Mononuclear cell (primary cell): ENCODE data around the gene CDYL2. TPM values are rescaled to one million over a fixed set of nuclear protein-coding genes. Genes with fewer than 3 reads are reported as not detected.

Experiments
- H3K27me3 ChIP-seq: 2 replicates; pipeline ENCODE4 v1.6.0; 2011; ENCODE audit warnings: low read length, control low read depth; ENCODE audit not compliant: insufficient read depth
- H3K4me1 ChIP-seq: 2 replicates; pipeline ENCODE4 v1.5.1; 2011; ENCODE audit warnings: mild to moderate bottlenecking, low read length, control low read depth; ENCODE audit not compliant: insufficient read depth
- H3K4me3 ChIP-seq: 2 replicates; pipeline ENCODE4 v1.5.1; 2011; ENCODE audit warnings: mild to moderate bottlenecking, low read length, moderate library complexity
- H3K9me3 ChIP-seq: 2 replicates; pipeline ENCODE4 v1.5.1; 2011; ENCODE audit warnings: low read depth, mild to moderate bottlenecking, control low read depth, low read length
- total RNA-seq: library from RNA; depleted of rRNA; stranded (reverse); fragments of >200 nt; gene quantifications from one replicate; pipeline ENCODE4 v1.2.3, GENCODE V29; 2012

Gene CDYL2
- total RNA-seq, 1 donor: 8.2 TPM

DNA sequence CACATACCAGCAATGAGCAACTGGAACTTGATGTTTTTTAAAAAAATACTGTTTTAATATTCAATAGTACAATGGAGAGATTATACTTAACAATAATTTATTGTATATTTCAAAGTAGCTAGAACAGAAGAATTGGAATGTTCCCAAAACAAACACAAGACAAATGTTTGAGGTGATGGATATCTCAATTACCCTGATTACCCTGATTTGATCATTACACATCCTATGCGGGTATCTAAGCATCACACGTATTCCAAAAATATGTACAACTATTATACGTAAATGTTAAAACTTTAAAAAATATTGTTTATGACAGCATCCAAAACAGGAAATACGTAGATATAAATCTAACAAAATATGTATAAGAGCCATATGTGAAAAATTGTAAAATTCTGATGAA lies 166.8 kb downstream of the CDYL2 start:
- Histone ChIP-seq H3K9me3 (no peaks in the 10 kb centered on the region), H3K4me3 (no peak overlapping the region), H3K4me1 (no peaks in the 10 kb centered on the region), H3K27me3 (no peaks in the 10 kb centered on the region)

DNA sequence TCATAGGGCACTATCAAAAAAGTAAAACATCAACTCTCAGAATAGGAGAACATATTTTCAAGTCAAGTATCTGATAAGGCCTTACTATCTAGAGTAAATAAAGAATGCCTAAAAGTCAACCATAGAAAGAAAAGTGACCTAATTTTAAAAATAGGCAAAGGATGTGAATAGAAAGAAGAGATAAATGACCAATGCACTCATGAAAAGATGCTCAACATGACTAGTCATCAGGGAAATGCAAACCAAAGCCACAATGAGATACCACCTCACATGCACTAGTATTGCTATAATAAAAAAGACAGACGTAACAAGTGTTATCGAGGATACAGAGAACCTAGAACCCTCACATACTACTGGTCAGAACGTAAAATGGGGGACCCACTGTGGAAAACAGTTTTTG lies 172.8 kb downstream of the CDYL2 start:
- Histone ChIP-seq H3K27me3 (no peaks in the 10 kb centered on the region), H3K4me3 (no peak overlapping the region), H3K9me3 (no peaks in the 10 kb centered on the region), H3K4me1 (no peaks in the 10 kb centered on the region)

DNA sequence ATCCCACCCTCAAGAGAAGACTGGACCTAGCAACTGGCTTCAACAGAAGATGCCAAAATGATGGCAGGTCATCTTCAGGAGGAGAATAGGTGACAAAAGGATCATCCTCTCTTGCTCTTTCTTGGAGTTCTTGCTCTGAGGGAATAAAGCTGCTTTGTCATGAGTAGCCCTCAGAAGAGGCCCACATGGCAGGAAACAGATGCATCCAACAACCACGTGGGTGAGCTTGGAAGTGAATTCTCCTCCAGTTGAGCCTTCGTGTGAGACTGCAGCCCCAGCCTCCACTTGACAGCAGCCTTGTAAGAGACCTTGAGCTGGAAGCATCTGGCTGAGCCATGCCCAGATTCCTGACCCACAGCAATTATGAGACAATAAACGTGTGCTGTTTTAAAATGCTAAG lies 176.1 kb downstream of the CDYL2 start:
- no peaks in the 10 kb centered on the region for H3K4me1 ChIP-seq
- no peaks in the 10 kb centered on the region for H3K27me3 ChIP-seq
- H3K4me3 ChIP-seq: no peak overlapping the region
- peaks cover 5% of the 10 kb centered on the region for H3K9me3 ChIP-seq

DNA sequence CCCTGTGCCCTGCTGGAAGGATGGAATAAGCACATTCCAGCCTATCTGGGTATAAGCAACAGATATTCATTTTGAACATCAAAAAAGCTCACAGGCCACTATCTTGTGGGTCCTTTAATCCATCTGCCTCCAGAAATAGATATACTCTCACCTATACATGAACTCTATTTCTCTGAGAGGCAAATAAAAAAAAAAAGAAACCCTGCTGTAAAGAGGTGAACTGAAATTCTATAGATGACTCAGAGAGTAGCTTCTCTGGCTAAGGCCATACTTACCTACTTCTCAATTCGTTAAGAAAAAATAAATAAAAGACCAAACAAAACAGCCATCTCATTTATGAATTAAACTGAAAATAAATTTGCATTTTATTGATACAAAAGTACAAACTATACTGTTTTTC lies 177.3 kb downstream of the CDYL2 start:
- H3K9me3 ChIP-seq: peaks cover 5% of the 10 kb centered on the region

DNA sequence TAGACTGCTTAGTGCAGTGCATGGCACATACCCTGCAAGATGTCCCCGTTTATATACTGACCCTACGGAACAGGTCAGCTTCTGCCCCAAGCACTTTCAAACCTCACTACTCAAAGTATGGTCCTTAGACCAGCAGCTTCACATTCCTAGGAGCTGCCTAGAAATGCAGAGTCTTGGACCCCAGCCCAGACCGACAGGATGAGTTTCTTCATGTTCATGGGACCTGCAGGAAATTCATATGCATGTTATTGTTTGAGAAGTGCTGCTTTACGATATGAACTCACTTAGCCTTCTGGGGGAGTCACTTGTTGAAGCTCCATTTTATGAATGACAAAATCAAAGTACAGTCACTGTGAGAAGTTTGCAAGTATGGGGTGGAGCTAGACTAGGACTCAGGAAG lies 181.0 kb downstream of the CDYL2 start:
- H3K27me3 ChIP-seq: no peaks in the 10 kb centered on the region
- no peaks in the 10 kb centered on the region for H3K4me1 ChIP-seq
- H3K4me3 ChIP-seq: no peak overlapping the region
- H3K9me3 ChIP-seq: peaks cover 5% of the 10 kb centered on the region

More for the DNA sequence above, 177.3 kb downstream of the CDYL2 start:
- Histone ChIP-seq H3K4me1 (no peaks in the 10 kb centered on the region), H3K27me3 (no peaks in the 10 kb centered on the region), H3K4me3 (no peak overlapping the region)

DNA sequence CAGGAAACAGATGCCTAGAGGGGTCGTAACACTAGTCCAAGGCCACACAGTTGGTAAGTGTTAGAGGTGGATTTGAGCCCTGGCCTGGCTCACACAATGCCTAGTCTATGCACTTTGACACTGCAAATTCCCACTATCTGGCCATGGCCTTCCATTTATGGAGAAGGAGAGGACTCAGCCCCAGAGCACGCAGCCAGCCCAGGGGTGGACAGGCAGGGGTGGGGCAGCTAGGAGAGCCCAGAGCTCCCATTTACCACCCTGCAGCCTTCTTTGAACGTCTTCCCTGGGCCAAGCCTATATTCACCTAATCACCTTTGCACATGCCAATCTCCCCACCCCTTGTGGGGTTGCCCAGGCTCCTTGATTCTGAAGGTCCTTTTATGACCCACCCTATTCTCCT lies 182.4 kb downstream of the CDYL2 start:
- Histone ChIP-seq H3K4me1 (no peaks in the 10 kb centered on the region), H3K27me3 (no peaks in the 10 kb centered on the region), H3K9me3 (peaks cover 5% of the 10 kb centered on the region), H3K4me3 (no peak overlapping the region)

DNA sequence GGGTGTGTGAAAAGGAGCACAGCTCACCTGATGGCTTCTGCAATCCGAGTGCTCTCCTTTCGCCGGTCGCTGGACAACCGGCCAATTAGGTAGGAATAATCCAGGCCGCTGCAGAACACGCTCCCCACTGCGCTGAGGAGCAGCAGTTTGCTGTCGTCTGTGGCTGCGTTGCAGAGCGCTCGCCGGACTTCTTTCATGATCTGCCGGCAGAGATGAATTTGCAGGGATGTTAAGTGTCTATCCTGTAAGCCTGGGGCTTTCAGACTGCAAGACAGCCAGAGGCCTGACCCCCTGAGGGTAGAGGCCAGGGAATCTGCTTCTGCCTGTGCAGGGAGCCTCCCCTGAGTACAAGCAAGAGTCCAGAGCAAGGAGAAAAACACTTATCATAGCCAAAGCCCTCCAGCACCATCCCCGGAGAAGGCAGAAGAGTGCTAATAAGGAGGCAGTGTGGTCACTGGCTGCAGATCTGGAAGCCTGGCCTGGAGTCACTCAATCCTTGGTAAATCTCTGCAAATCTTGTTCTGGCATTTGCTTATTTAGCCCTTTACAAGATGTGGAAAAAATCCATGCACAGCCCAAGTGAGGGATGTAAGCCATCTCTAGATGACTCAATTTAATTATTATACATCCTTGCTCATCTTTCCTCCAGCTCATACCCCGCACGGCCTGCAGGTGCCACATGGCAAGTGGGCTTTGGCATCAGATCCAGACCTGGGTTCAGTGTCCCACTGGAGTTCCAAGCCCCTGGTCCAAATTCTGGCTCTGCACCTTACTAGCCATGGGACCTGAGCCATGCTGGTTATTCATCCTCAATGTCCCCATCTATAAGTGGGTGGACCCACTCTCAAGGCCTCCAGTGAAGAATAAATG lies 183.4 kb downstream of the CDYL2 start:
- H3K4me3 ChIP-seq: no peak overlapping the region
- H3K4me1 ChIP-seq: no peaks in the 10 kb centered on the region
- no peaks in the 10 kb centered on the region for H3K27me3 ChIP-seq
- peaks cover 5% of the 10 kb centered on the region for H3K9me3 ChIP-seq

DNA sequence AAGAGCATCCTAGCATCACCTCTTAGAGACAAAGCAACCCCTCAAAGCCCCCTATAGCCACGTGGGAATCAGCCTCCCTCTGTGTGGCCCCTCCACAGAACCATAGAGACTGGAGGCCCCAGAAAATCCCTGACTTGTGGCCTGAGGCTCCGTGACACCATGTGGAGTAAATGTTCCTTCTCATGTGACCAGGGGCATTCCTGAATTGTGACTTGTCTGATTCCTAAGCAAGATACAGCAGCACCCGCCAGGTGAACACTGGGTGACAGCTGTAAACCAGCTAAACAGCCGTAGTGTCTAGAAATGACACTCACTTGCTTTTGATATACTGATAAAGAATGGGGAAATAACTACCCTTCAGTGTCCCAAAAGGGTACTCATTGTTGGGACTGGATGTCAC lies 184.6 kb downstream of the CDYL2 start:
- Histone ChIP-seq H3K9me3 (peaks cover 5% of the 10 kb centered on the region), H3K4me3 (no peak overlapping the region), H3K27me3 (no peaks in the 10 kb centered on the region), H3K4me1 (no peaks in the 10 kb centered on the region)

DNA sequence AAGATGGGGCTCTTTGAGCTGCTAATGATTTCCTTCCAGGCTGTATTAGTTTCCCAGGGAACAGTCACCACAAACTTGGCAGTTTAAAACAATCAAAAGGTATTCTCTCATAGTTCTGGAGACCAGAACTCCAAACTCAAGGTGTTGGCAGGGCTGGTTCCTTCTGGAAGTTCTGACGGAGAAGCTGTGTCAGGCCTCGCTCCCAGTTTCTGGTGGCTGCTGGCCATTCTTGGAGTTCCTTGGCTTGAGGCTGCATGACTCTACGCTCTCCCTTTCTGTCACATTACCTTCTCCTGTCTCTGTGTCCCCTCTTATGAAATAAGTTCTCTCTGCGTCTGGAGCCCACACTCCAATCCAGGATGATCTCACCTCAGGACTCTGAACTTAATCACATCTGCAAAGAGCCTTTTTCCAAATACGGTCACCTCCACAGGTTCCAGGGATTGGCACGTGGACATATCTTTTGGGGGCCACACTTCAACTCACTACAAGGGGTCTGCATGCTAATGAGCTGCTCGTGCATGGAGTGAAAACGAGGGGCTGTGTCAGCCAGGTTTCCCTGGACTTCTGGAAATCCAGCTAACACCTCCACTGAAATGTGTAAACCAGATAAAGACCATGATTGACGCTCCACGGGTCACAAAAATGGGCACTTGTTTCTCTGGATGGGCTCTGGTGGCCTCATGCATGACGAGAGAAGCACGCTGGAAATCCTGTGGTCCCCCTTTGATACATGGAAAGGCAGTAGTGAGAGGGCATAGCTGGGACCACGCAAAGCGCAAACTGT lies 185.3 kb downstream of the CDYL2 start:
- H3K9me3 ChIP-seq: peaks cover under 1% of the 10 kb centered on the region
- H3K4me3 ChIP-seq: no peak overlapping the region
- H3K27me3 ChIP-seq: no peaks in the 10 kb centered on the region
- H3K4me1 ChIP-seq: no peaks in the 10 kb centered on the region

DNA sequence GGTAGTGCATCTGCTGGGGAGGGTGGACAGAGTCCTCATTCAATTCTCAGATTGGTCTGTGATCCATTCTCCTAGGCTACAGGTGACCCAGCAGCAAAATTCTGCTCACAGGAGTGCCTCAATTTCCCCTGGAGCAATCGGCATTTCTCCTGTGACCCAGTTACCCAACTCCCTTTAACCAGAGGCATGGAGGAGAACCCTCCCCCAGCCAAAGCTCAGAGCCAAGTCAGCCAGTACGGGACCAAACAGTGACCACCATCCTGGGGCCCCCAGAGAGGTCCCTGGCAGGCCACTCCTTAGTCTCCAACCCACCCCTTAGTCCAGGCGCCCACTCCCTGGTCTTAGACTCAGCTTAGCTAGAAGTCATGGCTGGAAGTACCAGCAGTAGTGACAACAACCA lies 188.0 kb downstream of the CDYL2 start:
- H3K9me3 ChIP-seq: no peaks in the 10 kb centered on the region
- H3K4me3 ChIP-seq: no peak overlapping the region
- no peaks in the 10 kb centered on the region for H3K27me3 ChIP-seq
- H3K4me1 ChIP-seq: no peaks in the 10 kb centered on the region

DNA sequence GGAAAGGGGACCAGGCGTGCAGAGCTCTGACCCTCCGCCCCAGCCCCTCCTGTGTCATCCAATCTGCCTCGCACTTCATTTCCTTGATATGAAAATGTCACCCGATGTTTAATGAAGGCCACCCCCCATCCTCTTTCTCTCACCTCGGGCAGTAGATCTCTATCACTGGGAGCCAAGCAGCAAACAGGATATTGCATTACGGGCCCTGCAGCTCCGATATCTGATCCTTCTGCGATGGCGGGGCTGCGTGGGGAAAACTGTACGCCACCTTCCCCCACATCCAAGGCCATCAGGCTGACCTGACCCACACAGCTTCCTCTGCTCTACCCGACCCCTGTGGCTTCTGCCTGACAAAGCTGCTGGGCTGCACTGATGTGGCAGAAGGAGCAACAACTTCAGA lies 188.7 kb downstream of the CDYL2 start:
- H3K27me3 ChIP-seq: no peaks in the 10 kb centered on the region
- no peaks in the 10 kb centered on the region for H3K9me3 ChIP-seq
- H3K4me1 ChIP-seq: no peaks in the 10 kb centered on the region
- no peak overlapping the region for H3K4me3 ChIP-seq

DNA sequence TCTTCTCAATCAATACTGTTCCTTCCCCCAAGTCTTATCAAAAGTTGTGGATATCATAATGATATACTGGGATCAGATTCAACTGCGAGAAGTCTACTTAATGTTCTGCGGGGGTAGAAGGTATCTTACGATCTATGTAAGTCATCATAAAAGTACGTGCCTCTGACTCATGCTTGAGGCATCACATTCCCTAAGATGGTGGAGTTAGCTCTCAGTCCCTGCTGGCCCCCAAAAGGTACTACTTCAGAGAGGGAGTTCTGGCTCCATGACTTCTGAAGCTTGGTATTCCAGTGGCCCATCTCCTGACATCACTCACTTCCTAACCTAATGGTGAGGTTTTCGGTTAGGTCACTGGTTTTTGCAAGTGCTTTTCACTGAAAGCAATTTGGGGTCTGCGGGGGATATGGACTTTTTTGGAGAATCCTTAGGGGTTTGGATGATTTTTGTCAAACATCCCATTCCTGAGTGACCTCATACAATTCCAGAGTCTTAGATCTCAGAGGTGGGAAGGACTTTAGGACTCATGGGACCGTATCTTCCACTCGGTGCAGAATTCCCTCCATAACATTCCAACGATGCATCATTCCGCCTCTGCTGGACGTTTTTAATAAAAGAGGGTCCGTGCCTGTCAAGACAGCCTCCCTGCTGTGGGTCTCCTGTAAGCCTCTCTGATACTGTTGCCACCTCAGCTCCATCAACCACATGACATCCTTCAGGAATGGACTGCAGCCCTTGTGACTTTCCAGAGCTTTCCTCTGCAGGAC lies 189.3 kb downstream of the CDYL2 start:
- Histone ChIP-seq H3K4me3 (no peak overlapping the region), H3K27me3 (no peaks in the 10 kb centered on the region), H3K4me1 (no peaks in the 10 kb centered on the region), H3K9me3 (no peaks in the 10 kb centered on the region)

DNA sequence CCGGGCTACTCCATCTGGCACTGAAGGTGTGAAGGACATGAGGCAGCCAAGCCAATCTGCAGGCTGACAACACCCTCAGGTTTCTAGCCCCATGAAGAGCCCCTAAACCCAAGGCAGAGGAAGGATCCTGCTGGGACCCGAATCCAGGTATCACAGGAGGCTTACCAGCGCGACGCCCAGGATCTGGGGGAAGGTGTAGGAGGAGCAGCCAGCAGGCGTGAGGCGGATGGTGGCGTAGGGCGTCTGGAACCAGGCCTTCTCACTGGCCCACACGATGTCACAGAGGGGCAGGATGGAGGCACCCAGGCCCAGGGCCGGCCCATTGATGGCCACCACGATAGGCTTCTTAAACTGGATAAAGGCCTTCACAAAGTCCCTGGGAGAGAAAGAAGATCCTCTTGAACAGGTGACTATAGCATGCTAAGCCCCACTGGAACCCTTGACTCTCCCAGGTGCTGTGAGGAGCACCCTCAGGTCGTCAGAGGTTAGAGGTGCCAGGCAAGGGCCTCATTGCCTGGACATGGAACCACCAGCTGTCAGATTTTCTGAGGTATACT lies 191.9 kb downstream of the CDYL2 start:
- no peaks in the 10 kb centered on the region for H3K4me1 ChIP-seq
- no peak overlapping the region for H3K4me3 ChIP-seq
- no peaks in the 10 kb centered on the region for H3K27me3 ChIP-seq
- H3K9me3 ChIP-seq: no peaks in the 10 kb centered on the region

DNA sequence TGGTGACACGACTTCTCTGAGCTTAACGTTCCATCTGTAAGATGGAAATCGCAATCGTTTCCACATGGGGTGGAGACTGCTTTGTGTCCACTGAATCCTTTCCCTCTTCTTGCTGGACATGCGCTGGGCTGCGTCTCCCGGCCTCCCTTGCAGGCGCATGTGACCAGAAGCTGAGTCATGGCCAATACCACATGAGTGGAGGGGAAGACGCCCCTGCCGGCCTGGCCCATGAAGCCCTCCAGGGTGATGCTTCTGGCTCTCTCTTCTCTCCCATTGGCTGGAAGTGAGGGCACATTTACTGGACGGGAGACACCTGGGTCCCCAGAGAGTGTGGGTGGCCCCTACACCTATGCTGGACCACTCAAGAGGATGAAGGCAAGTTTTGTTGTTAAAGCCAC lies 192.5 kb downstream of the CDYL2 start:
- no peaks in the 10 kb centered on the region for H3K9me3 ChIP-seq
- H3K4me1 ChIP-seq: no peaks in the 10 kb centered on the region
- no peaks in the 10 kb centered on the region for H3K27me3 ChIP-seq
- no peak overlapping the region for H3K4me3 ChIP-seq
